Uterus (tissue), 4 donors: Measurements from ENCODE around the gene NCDN. TPM values are rescaled to one million over a fixed set of nuclear protein-coding genes. Genes with fewer than 3 reads are reported as not detected.
"Not testable (repeated sequence)": the region's sequence is repeated elsewhere in the genome, so short reads cannot be mapped to it uniquely, and the experiment has no call there.

ENCODE experiments used
- DNase-seq, 2 donors: peaks; one replicate each; pipeline ENCODE4 v3.0.0-alpha.2; 2019 to 2020
- H3K27ac ChIP-seq, 2 donors: fragments of 200-600 bp; sonication (generic); 1 replicate in 1 of 2; 2 replicates in 1 of 2; pipeline ENCODE4 v1.5.1; 2016 to 2018
- H3K27me3 ChIP-seq, 2 donors: fragments of 200-600 bp; sonication (generic); one replicate each; pipeline ENCODE4 v1.5.1; 2018 to 2019; ENCODE audit warnings: control low read depth in 1 of 2
- H3K36me3 ChIP-seq, 2 donors: fragments of 200-600 bp; sonication (generic); one replicate each; pipeline ENCODE4 v1.5.1; 2019; ENCODE audit warnings: control low read depth in 1 of 2
- H3K4me1 ChIP-seq, 2 donors: fragments of 200-600 bp; sonication (generic); one replicate each; pipeline ENCODE4 v1.5.1; 2018 to 2019; ENCODE audit warnings: control low read depth in 1 of 2
- H3K4me3 ChIP-seq, 2 donors: fragments of 200-600 bp; sonication (generic); 1 replicate in 1 of 2; 2 replicates in 1 of 2; pipeline ENCODE4 v1.5.1; 2018 to 2019; ENCODE audit warnings: mild to moderate bottlenecking in 1 of 2
- H3K9me3 ChIP-seq, 2 donors: fragments of 200-600 bp; sonication (generic); one replicate each; pipeline ENCODE4 v1.5.1; 2019; ENCODE audit warnings: control low read depth in 1 of 2
- POLR2A ChIP-seq, 2 donors: fragments of 450-650 bp; IDR thresholded peaks; one replicate each; pipeline ENCODE4 v1.6.1; 2016; ENCODE audit warnings: antibody characterized with exemption in 2 of 2, mild to moderate bottlenecking in 1 of 2, moderate library complexity in 1 of 2
- intact Hi-C: fragments of 100-400 bp; cut with DNase I; formaldehyde crosslinking; loops from one replicate; pipeline ENCODE4 v1.15.1; 2023; ENCODE audit warnings: low total_unique reads
- total RNA-seq, 4 donors: library from RNA; depleted of rRNA in 3 of 4; stranded (reverse); fragments of >200 nt in 3 of 4; gene quantifications; one replicate each; pipeline versions ENCODE4 v1.1.0 to v1.2.4, GENCODE V29; 2014 to 2023
- TF ChIP-seq, protein P1 (sequence below), 4 experiments: fragments of 200-600 bp in 2 of 4; fragments of 450-650 bp in 2 of 4; sonication (generic) in 2 of 4; IDR thresholded peaks; one replicate each; pipeline ENCODE4 v1.5.1; 2016 to 2019; ENCODE audit warnings: antibody characterized with exemption in 4 of 4, mild to moderate bottlenecking in 2 of 4, moderate library complexity in 1 of 4
- donor health status: DM: yes; HTN: yes; CAD: no.

NCDN gene
- total RNA-seq, 4 donors from 2014 or later = 4.4 to 29.9 (median 17.0) TPM

GRCh38 chr1:35574655-35575415, 17.2 kb downstream of the NCDN start:
- Histone ChIP-seq H3K36me3 (no peaks in the 10 kb centered on the region), H3K27me3 (no peaks in the 10 kb centered on the region), H3K4me1 (peaks cover 0 to 7% of the 10 kb centered on the region in 2 donors), H3K4me3 (no peak overlapping the region), H3K9me3 (no peaks in the 10 kb centered on the region), H3K27ac (no peak overlapping the region)
- DNase-seq = no peak
- TF ChIP-seq, protein P1, sequence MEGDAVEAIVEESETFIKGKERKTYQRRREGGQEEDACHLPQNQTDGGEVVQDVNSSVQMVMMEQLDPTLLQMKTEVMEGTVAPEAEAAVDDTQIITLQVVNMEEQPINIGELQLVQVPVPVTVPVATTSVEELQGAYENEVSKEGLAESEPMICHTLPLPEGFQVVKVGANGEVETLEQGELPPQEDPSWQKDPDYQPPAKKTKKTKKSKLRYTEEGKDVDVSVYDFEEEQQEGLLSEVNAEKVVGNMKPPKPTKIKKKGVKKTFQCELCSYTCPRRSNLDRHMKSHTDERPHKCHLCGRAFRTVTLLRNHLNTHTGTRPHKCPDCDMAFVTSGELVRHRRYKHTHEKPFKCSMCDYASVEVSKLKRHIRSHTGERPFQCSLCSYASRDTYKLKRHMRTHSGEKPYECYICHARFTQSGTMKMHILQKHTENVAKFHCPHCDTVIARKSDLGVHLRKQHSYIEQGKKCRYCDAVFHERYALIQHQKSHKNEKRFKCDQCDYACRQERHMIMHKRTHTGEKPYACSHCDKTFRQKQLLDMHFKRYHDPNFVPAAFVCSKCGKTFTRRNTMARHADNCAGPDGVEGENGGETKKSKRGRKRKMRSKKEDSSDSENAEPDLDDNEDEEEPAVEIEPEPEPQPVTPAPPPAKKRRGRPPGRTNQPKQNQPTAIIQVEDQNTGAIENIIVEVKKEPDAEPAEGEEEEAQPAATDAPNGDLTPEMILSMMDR (IDR thresholded peaks at IDR 0.05) = no peak
- no peak for TF ChIP-seq POLR2A (IDR thresholded peaks at IDR 0.05)
- intact Hi-C loops = no loop called here

GRCh38 chr1:35575416-35575958, 17.9 kb downstream of the NCDN start:
- no peak for DNase-seq
- TF ChIP-seq, protein P1 (IDR thresholded peaks at IDR 0.05) = no peak
- TF ChIP-seq POLR2A (IDR thresholded peaks at IDR 0.05) = no peak
- no peaks in the 10 kb centered on the region for H3K27me3 ChIP-seq
- no peak overlapping the region for H3K27ac ChIP-seq
- H3K4me1 ChIP-seq = peaks cover 0 to 7% of the 10 kb centered on the region in 2 donors
- intact Hi-C loops = no loop called here
- H3K36me3 ChIP-seq = no peaks in the 10 kb centered on the region
- H3K9me3 ChIP-seq = no peaks in the 10 kb centered on the region
- no peak overlapping the region for H3K4me3 ChIP-seq

- H3K27me3 ChIP-seq = no peaks in the 10 kb centered on the region
- H3K4me3 ChIP-seq = no peak overlapping the region
- H3K27ac ChIP-seq = no peak overlapping the region
- H3K4me1 ChIP-seq = peaks cover 0 to 7% of the 10 kb centered on the region in 2 donors
- H3K9me3 ChIP-seq = no peaks in the 10 kb centered on the region
- TF ChIP-seq POLR2A (IDR thresholded peaks at IDR 0.05) = no peak
- TF ChIP-seq, protein P1 (IDR thresholded peaks at IDR 0.05) = no peak
- H3K36me3 ChIP-seq = no peaks in the 10 kb centered on the region
- no peak for DNase-seq
- intact Hi-C loops = no loop called here
These were observed 18.6 kb downstream of the NCDN start for GRCh38 chr1:35576061-35576765.

- H3K27ac ChIP-seq, H3K36me3 ChIP-seq, H3K27me3 ChIP-seq, H3K4me1 ChIP-seq, DNase-seq, H3K4me3 ChIP-seq, H3K9me3 ChIP-seq, intact Hi-C loops: not testable (repeated sequence)
These were observed 19.1 kb downstream of the NCDN start for GRCh38 chr1:35576766-35577070.

DNA sequence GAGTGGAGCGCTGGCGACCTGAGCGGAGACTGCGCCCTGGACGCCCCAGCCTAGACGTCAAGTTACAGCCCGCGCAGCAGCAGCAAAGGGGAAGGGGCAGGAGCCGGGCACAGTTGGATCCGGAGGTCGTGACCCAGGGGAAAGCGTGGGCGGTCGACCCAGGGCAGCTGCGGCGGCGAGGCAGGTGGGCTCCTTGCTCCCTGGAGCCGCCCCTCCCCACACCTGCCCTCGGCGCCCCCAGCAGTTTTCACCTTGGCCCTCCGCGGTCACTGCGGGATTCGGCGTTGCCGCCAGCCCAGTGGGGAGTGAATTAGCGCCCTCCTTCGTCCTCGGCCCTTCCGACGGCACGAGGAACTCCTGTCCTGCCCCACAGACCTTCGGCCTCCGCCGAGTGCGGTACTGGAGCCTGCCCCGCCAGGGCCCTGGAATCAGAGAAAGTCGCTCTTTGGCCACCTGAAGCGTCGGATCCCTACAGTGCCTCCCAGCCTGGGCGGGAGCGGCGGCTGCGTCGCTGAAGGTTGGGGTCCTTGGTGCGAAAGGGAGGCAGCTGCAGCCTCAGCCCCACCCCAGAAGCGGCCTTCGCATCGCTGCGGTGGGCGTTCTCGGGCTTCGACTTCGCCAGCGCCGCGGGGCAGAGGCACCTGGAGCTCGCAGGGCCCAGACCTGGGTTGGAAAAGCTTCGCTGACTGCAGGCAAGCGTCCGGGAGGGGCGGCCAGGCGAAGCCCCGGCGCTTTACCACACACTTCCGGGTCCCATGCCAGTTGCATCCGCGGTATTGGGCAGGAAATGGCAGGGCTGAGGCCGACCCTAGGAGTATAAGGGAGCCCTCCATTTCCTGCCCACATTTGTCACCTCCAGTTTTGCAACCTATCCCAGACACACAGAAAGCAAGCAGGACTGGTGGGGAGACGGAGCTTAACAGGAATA, 19.7 kb downstream of the NCDN start:
- Histone ChIP-seq H3K4me1 (peaks cover 0 to 7% of the 10 kb centered on the region in 2 donors), H3K9me3 (no peaks in the 10 kb centered on the region), H3K27ac (no peak overlapping the region), H3K36me3 (no peaks in the 10 kb centered on the region), H3K4me3 (peak overlapping the region; percentile 25), H3K27me3 (no peaks in the 10 kb centered on the region)
- intact Hi-C loops = no loop called here
- no peak for DNase-seq
- TF ChIP-seq POLR2A (IDR thresholded peaks at IDR 0.05) = no peak
- TF ChIP-seq, protein P1 (IDR thresholded peaks at IDR 0.05) = no peak
